ENCODE data around the gene NHSL2.

Gene NHSL2

DNA sequence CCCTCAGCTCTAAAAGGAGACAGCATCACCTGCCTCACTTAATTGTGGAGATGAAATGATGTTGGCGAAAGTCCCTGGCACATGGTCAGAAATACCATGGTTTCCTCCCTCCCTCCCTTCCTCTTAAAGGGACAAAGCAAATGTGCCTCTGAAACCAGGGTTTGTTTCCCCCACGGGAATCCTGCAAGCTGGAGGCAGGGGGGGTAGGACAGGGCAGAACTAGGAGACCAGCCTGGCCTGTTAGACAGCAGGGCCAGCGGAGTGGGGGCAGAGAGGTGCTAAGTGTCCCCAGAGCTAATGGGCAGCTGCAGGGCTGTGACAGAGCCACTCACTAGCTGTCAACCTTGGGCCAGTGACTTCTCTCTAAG, 215.4 kb downstream of the NHSL2 start:
- H3K4me3 ChIP-seq (ENCODE audit: low read depth, low read length) = no peak overlapping the region
- TF ChIP-seq, protein P1, sequence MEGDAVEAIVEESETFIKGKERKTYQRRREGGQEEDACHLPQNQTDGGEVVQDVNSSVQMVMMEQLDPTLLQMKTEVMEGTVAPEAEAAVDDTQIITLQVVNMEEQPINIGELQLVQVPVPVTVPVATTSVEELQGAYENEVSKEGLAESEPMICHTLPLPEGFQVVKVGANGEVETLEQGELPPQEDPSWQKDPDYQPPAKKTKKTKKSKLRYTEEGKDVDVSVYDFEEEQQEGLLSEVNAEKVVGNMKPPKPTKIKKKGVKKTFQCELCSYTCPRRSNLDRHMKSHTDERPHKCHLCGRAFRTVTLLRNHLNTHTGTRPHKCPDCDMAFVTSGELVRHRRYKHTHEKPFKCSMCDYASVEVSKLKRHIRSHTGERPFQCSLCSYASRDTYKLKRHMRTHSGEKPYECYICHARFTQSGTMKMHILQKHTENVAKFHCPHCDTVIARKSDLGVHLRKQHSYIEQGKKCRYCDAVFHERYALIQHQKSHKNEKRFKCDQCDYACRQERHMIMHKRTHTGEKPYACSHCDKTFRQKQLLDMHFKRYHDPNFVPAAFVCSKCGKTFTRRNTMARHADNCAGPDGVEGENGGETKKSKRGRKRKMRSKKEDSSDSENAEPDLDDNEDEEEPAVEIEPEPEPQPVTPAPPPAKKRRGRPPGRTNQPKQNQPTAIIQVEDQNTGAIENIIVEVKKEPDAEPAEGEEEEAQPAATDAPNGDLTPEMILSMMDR (IDR thresholded peaks at IDR 0.05; ENCODE audit: low read depth, low read length) = no peak
- TF ChIP-seq POLR2A (IDR thresholded peaks at IDR 0.05; ENCODE audit: extremely low read depth, insufficient read length) (no peak), MYC (IDR thresholded peaks at IDR 0.05; ENCODE audit: low read depth, low read length) (no peak)
- TF ChIP-seq, protein P2, sequence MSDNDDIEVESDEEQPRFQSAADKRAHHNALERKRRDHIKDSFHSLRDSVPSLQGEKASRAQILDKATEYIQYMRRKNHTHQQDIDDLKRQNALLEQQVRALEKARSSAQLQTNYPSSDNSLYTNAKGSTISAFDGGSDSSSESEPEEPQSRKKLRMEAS (IDR thresholded peaks at IDR 0.05; ENCODE audit: low read depth, low read length) = no peak
- no peak for DNase-seq (ENCODE audit: low read depth)

DNA sequence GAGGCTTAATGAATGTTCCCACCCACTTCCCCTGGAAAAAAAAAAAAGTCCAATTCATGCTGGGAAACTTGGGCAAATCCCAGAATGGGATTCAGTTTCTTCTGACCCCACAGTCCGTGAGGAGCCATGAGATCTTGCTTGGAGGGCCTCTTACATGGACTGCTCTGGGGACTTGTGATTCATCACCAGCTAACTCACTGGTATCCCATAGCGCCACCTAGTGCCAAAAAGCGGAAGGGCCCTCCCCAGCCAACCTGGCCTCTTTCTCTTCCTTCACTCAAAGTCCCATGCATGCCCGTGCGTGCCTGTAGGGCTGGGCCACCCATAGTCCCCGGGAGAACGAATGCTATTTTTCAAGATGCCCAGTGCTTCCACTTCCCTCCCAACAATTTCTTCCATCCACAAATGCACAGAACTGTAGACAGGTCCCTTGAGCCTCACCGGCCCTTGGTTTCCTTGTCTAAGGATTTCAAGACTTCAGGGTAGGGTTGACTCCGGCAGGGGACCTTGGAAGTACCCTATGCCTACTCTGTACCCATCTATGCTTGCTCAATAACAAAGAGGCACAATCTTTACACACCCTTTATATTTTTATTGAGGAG, 216.0 kb downstream of the NHSL2 start:
- TF ChIP-seq, protein P2 (IDR thresholded peaks at IDR 0.05; ENCODE audit: low read depth, low read length) = no peak
- TF ChIP-seq, protein P1 (IDR thresholded peaks at IDR 0.05; ENCODE audit: low read depth, low read length) = peak; percentile 75
- TF ChIP-seq POLR2A (IDR thresholded peaks at IDR 0.05; ENCODE audit: extremely low read depth, insufficient read length) = no peak
- peak; percentile 56; the same call in 1 of the 2 replicates for TF ChIP-seq MYC (IDR thresholded peaks at IDR 0.05; ENCODE audit: low read depth, low read length)
- H3K4me3 ChIP-seq (ENCODE audit: low read depth, low read length) = no peak overlapping the region
- peak; percentile 86 for DNase-seq (ENCODE audit: low read depth)

- TF ChIP-seq, protein P1 (IDR thresholded peaks at IDR 0.05; ENCODE audit: low read depth, low read length) = no peak
- DNase-seq (ENCODE audit: low read depth) = no peak
- H3K4me3 ChIP-seq (ENCODE audit: low read depth, low read length) = no peak overlapping the region
Measured at GRCh38 chrX:72127332-72127731, 216.7 kb downstream of the NHSL2 start.

DNA sequence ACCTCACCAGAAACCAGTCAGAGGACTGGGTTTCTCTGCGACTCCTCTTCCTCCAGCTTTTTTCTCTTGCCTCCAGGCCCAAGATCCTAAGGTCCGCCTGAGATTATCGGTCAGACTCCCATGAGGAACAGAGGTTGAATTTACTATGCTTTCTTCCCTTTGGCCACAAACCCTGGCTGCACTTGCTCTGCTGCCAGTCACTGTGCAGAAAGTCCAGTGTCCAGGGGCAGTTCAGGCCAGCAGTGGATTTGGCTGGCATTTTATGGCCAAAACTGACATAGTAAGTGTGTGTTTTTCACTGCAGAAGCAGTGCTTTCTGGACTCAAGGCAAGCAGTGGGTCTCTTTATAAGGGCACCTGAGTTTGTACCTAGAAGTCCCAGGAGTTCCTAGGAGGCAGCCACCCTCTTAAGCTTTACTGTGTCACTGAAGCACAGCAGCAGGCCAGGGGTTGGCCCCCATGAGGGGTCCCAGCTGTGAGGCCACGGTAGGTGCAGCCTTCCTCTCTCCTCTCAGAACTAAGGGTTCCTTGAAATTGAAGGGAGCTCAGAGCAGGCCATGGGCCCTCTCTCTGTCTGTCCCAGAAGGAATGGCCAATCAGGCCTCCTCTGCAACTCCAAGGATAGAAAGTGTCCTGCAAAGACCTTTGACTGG, 217.7 kb downstream of the NHSL2 start:
- no peak for DNase-seq (ENCODE audit: low read depth)
- TF ChIP-seq MYC (IDR thresholded peaks at IDR 0.05; ENCODE audit: low read depth, low read length) (no peak), POLR2A (IDR thresholded peaks at IDR 0.05; ENCODE audit: extremely low read depth, insufficient read length) (no peak)
- TF ChIP-seq, protein P2 (IDR thresholded peaks at IDR 0.05; ENCODE audit: low read depth, low read length) = no peak
- TF ChIP-seq, protein P1 (IDR thresholded peaks at IDR 0.05; ENCODE audit: low read depth, low read length) = no peak
- H3K4me3 ChIP-seq (ENCODE audit: low read depth, low read length) = no peak overlapping the region

- no peak for TF ChIP-seq POLR2A (IDR thresholded peaks at IDR 0.05; ENCODE audit: extremely low read depth, insufficient read length)
- TF ChIP-seq, protein P2 (IDR thresholded peaks at IDR 0.05; ENCODE audit: low read depth, low read length) = no peak
- TF ChIP-seq, protein P1 (IDR thresholded peaks at IDR 0.05; ENCODE audit: low read depth, low read length) = peak; percentile 45
- no peak overlapping the region for H3K4me3 ChIP-seq (ENCODE audit: low read depth, low read length)
- DNase-seq (ENCODE audit: low read depth) = peak; percentile 52
Measured at GRCh38 chrX:72128881-72129280, 218.2 kb downstream of the NHSL2 start.

Data from NB4 (cell line).